Measurements from ENCODE around the gene DCAF8. TPM values are rescaled to one million over a fixed set of nuclear protein-coding genes. Genes with fewer than 3 reads are reported as not detected.

DCAF8 gene
- total and polyA plus RNA-seq, 2 experiments from 2014 or later: 55.0 to 104 TPM

- H3K4me2 ChIP-seq: no peak overlapping the region
- H3K4me3 ChIP-seq: no peak overlapping the region
- no peaks in the 10 kb centered on the region for H3K9me2 ChIP-seq (ENCODE audit: insufficient read depth)
- TF ChIP-seq NANOG (IDR thresholded peaks at IDR 0.05; ENCODE audit: borderline replicate concordance): no peak
- TF ChIP-seq EZH2 (IDR thresholded peaks at IDR 0.05; ENCODE audit: low read depth, unreplicated experiment): no peak
- TF ChIP-seq POLR2AphosphoS5 (IDR thresholded peaks at IDR 0.05; ENCODE audit: low read depth): no peak
- TF ChIP-seq CTCF (conservative IDR thresholded peaks at IDR 0.05; ENCODE audit: low read depth in 2 of 2): no peak
- no peak for TF ChIP-seq STAT1 (IDR thresholded peaks at IDR 0.05; ENCODE audit: unreplicated experiment)
- no peak for TF ChIP-seq EZH2phosphoT487 (IDR thresholded peaks at IDR 0.05; ENCODE audit: unreplicated experiment)
- no peak for TF ChIP-seq ZNF114 (CRISPR knock-in tag; IDR thresholded peaks at IDR 0.05)
- no peak for TF ChIP-seq JUNB (IDR thresholded peaks at IDR 0.05; ENCODE audit: unreplicated experiment)
- TF ChIP-seq CREB1 (CRISPR knock-in tag; IDR thresholded peaks at IDR 0.05; ENCODE audit: low read depth): no peak
- TF ChIP-seq ETS1 (IDR thresholded peaks at IDR 0.05): no peak
- TF ChIP-seq ZNF462 (CRISPR knock-in tag; IDR thresholded peaks at IDR 0.05): no peak
- no peak for TF ChIP-seq ZNF331 (CRISPR knock-in tag; IDR thresholded peaks at IDR 0.05; ENCODE audit: low read depth)
- no peak for TF ChIP-seq REST (IDR thresholded peaks at IDR 0.05; ENCODE audit: unreplicated experiment)
- H3K9me3 Mint-ChIP-seq: no peaks in the 10 kb centered on the region
- peaks cover 54% of the 10 kb centered on the region for H3K4me1 Mint-ChIP-seq
- H3K27ac Mint-ChIP-seq: peak overlapping the region; percentile 45; the same call in 1 of the 2 replicates
- H3K4me1 ChIP-seq (ENCODE audit: insufficient read depth): peaks cover 45% of the 10 kb centered on the region
- peaks cover 74% of the 10 kb centered on the region for H3K36me3 Mint-ChIP-seq (ENCODE audit: low read depth)
- peaks cover 17% of the 10 kb centered on the region for H3F3A ChIP-seq (replicated peaks; ENCODE audit: low read depth)
- H3K27me3 ChIP-seq (ENCODE audit: insufficient read depth): no peaks in the 10 kb centered on the region
- peaks cover 35% of the 10 kb centered on the region for H3K36me3 ChIP-seq (ENCODE audit: insufficient read depth)
- H3K27me3 Mint-ChIP-seq (ENCODE audit: insufficient read depth, low read depth, poor library complexity): peaks cover 18% of the 10 kb centered on the region
- H4K20me1 ChIP-seq (replicated peaks; ENCODE audit: insufficient read depth): peaks cover 22% of the 10 kb centered on the region
- H3K4me3 Mint-ChIP-seq: no peak overlapping the region
- H3K79me2 ChIP-seq (replicated peaks; ENCODE audit: insufficient read depth): peaks cover 31% of the 10 kb centered on the region
- ATAC-seq: peak; percentile 7; the same call in 2 of the 3 replicates
- peak; percentile 76 for DNase-seq (ENCODE audit: low spot score)
- H3K27ac ChIP-seq (ENCODE audit: low read depth): no peak overlapping the region
- H2AFZ ChIP-seq: no peak overlapping the region
These were observed 51.1 kb downstream of the DCAF8 start for GRCh38 chr1:160211046-160211790.

Measured in GM23338 (cell line).